Smooth muscle cell (in vitro differentiated cells): ENCODE data around the gene CCDC71. TPM values are rescaled to one million over a fixed set of nuclear protein-coding genes. Genes with fewer than 3 reads are reported as not detected.
A peak's percentile ranks its signal among the peaks of the same experiment; 100 is the strongest.

Experiments
- DNase-seq: peaks from one replicate; lab custom pipeline; 2025; ENCODE audit not compliant: unreplicated experiment; lab: John Stamatoyannopoulos, UW
- H2AFZ ChIP-seq: fragments of 200-600 bp; sonication (generic); 2 replicates; pipeline ENCODE4 v1.6.0; 2016; ENCODE audit warnings: antibody characterized with exemption, low read depth, mild to moderate bottlenecking
- H3F3A ChIP-seq: fragments of 200-600 bp; sonication (generic); 2 replicates; pipeline ENCODE4 v1.6.0; 2017; ENCODE audit warnings: antibody characterized with exemption, low read depth
- H3K27ac ChIP-seq: fragments of 200-600 bp; sonication (generic); 2 replicates; pipeline ENCODE4 v1.5.1; 2016; ENCODE audit warnings: low read depth, mild to moderate bottlenecking
- H3K27me3 ChIP-seq: fragments of 200-600 bp; sonication (generic); 2 replicates; pipeline ENCODE4 v1.6.1; 2016; ENCODE audit warnings: low read depth, mild to moderate bottlenecking
- H3K36me3 ChIP-seq: fragments of 200-600 bp; sonication (generic); 2 replicates; pipeline ENCODE4 v1.5.1; 2016; ENCODE audit warnings: low read depth
- H3K4me1 ChIP-seq: fragments of 200-600 bp; sonication (generic); 2 replicates; pipeline ENCODE4 v1.5.1; 2016; ENCODE audit warnings: low read depth
- H3K4me2 ChIP-seq: fragments of 200-600 bp; sonication (generic); 2 replicates; pipeline ENCODE4 v1.6.0; 2016; ENCODE audit warnings: mild to moderate bottlenecking
- H3K4me3 ChIP-seq: fragments of 200-600 bp; sonication (generic); 2 replicates; pipeline ENCODE4 v1.5.1; 2016; ENCODE audit warnings: mild to moderate bottlenecking
- H3K79me2 ChIP-seq: fragments of 200-600 bp; sonication (generic); 2 replicates; pipeline ENCODE4 v1.6.0; 2016; ENCODE audit warnings: low read depth, mild to moderate bottlenecking
- H3K9ac ChIP-seq: fragments of 200-600 bp; sonication (generic); 2 replicates; pipeline ENCODE4 v1.6.0; 2016; ENCODE audit warnings: low read depth
- H3K9me3 ChIP-seq: fragments of 200-600 bp; sonication (generic); replicated peaks from 2 replicates; pipeline ENCODE4 v1.5.1; 2016; ENCODE audit warnings: low read depth
- H4K20me1 ChIP-seq: fragments of 200-600 bp; sonication (generic); 2 replicates; pipeline ENCODE4 v1.6.0; 2016; ENCODE audit warnings: low read depth
- CTCF ChIP-seq: fragments of 200-600 bp; sonication (generic); IDR thresholded peaks from 2 replicates; pipeline ENCODE4 v1.5.1; 2017; ENCODE audit warnings: borderline replicate concordance, mild to moderate bottlenecking, antibody characterized with exemption; ENCODE audit not compliant: insufficient read depth, poor library complexity, severe bottlenecking
- WGBS: methylation state at CpG from one replicate; pipeline ENCODE4 v1.1.7; 2016; ENCODE audit warnings: low lambda C conversion rate; 5-methylcytosine and 5-hydroxymethylcytosine counted together
- polyA plus RNA-seq: library from polyadenylated mRNA; unstranded; fragments of >200 nt; fragmentation: Nextera tagmentation; extraction: Ambion mirVana; gene quantifications from 2 replicates; pipeline ENCODE4 v1.2.1, GENCODE V29; 2016
- total RNA-seq: library from RNA; depleted of rRNA; stranded (reverse); fragments of >200 nt; gene quantifications from 2 replicates; pipeline ENCODE4 v1.2.3, GENCODE V29; 2014

The CCDC71 gene
- total and polyA plus RNA-seq, 2 experiments from 2014 or later, result 0.59 to 33.8 TPM

GRCh38 chr3:49132073-49132436, 34.1 kb downstream of the CCDC71 start:
- Histone ChIP-seq H3K4me1 (peaks cover 14% of the 10 kb centered on the region), H3K27me3 (no peaks in the 10 kb centered on the region), H3K4me2 (peak overlapping the region; percentile 97), H3K9me3 (no peaks in the 10 kb centered on the region), H3K36me3 (no peaks in the 10 kb centered on the region), H3K9ac (peak overlapping the region; percentile 72), H4K20me1 (peaks cover 4% of the 10 kb centered on the region), H2AFZ (no peak overlapping the region), H3K4me3 (peak overlapping the region; percentile 86), H3F3A (no peaks in the 10 kb centered on the region), H3K79me2 (peaks cover 38% of the 10 kb centered on the region), H3K27ac (peak overlapping the region; percentile 75)
- no peak for TF ChIP-seq CTCF
- 51% methylated on average over 9 of the region's 9 CpGs for WGBS
- no peak for DNase-seq

GRCh38 chr3:49131576-49131975, 34.6 kb downstream of the CCDC71 start:
- H3K79me2 ChIP-seq, result peaks cover 43% of the 10 kb centered on the region
- no peak for DNase-seq
- H3K9me3 ChIP-seq, result no peaks in the 10 kb centered on the region
- 95% methylated on average over 6 of the region's 6 CpGs for WGBS
- no peaks in the 10 kb centered on the region for H3F3A ChIP-seq
- no peak overlapping the region for H3K27ac ChIP-seq
- peaks cover 4% of the 10 kb centered on the region for H4K20me1 ChIP-seq
- peak overlapping the region; percentile 86 for H3K4me3 ChIP-seq
- TF ChIP-seq CTCF, result no peak
- H2AFZ ChIP-seq, result no peak overlapping the region
- peak overlapping the region; percentile 72 for H3K9ac ChIP-seq
- no peaks in the 10 kb centered on the region for H3K36me3 ChIP-seq
- peaks cover 14% of the 10 kb centered on the region for H3K4me1 ChIP-seq
- no peaks in the 10 kb centered on the region for H3K27me3 ChIP-seq
- H3K4me2 ChIP-seq, result peak overlapping the region; percentile 97

- no peak for TF ChIP-seq CTCF
- DNase-seq, result no peak
- WGBS, result 98% methylated on average over 12 of the region's 12 CpGs
- Histone ChIP-seq H3K4me2 (no peak overlapping the region), H3K36me3 (no peaks in the 10 kb centered on the region), H3F3A (no peaks in the 10 kb centered on the region), H4K20me1 (peaks cover 4% of the 10 kb centered on the region), H3K27ac (no peak overlapping the region), H3K27me3 (no peaks in the 10 kb centered on the region), H3K4me1 (peaks cover 14% of the 10 kb centered on the region), H3K4me3 (no peak overlapping the region), H3K9me3 (no peaks in the 10 kb centered on the region), H2AFZ (no peak overlapping the region), H3K9ac (no peak overlapping the region), H3K79me2 (peaks cover 44% of the 10 kb centered on the region)
Measured at GRCh38 chr3:49131040-49131439, 35.1 kb downstream of the CCDC71 start.

GRCh38 chr3:49124991-49125670, 41.0 kb downstream of the CCDC71 start:
- WGBS, result 96% methylated on average over 14 of the region's 14 CpGs

More at GRCh38 chr3:49124991-49125670, 41.0 kb downstream of the CCDC71 start:
- Histone ChIP-seq H3K4me2 (no peak overlapping the region), H4K20me1 (no peaks in the 10 kb centered on the region), H3K79me2 (peaks cover 18% of the 10 kb centered on the region), H3K4me1 (no peaks in the 10 kb centered on the region), H2AFZ (no peak overlapping the region), H3F3A (peaks cover 9% of the 10 kb centered on the region), H3K9ac (no peak overlapping the region), H3K9me3 (no peaks in the 10 kb centered on the region), H3K4me3 (no peak overlapping the region), H3K27me3 (no peaks in the 10 kb centered on the region), H3K27ac (no peak overlapping the region), H3K36me3 (no peaks in the 10 kb centered on the region)
- no peak for DNase-seq
- no peak for TF ChIP-seq CTCF
